CD1c-positive myeloid dendritic cell (primary cell): ENCODE data around the gene IPO4.
A peak's percentile ranks its signal among the peaks of the same experiment; 100 is the strongest.

Source experiments
- DNase-seq: peaks from one replicate; pipeline ENCODE4 v3.0.0-alpha.2; 2016; ENCODE audit errors: extremely low spot score

The IPO4 gene

DNA sequence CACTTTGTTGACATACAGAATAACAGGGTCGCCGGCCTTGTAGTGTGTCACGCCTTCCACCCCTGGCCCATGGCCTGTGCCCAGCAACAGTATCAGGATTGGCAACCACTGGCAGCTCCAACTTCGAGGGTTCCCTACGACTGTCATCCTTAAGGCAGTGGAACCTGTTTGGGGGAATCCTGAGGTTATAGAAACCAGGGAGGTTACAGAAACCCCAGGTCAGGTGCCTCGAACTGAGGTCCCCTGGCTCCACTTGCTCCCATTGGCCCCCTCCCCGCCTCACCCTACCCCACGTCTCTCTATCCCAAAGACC is 6.2 kb upstream of the IPO4 start:
- no peak for DNase-seq

GRCh38 chr14:24194186-24194872 is 5.7 kb upstream of the IPO4 start:
- peak; percentile 42 for DNase-seq

DNA sequence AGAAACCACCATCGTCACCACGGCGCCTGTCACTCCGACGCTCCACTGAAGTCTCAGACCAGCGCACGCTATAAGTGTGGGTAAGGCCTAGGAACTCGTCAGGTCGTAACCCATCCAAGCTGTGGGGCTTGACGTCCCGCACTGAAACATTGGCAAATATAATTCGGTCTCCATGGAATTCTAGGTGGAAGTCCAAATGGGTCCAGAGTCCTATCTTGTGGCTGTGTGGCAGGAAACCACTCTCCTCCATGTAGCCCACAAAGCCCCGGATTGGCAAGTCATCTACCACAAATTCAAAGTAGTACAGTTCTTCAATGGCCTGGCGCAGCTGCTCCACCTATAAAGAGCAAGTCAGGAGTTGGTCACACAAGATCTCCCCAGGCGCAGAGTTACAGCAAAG is 4.3 kb upstream of the IPO4 start:
- no peak for DNase-seq

DNA sequence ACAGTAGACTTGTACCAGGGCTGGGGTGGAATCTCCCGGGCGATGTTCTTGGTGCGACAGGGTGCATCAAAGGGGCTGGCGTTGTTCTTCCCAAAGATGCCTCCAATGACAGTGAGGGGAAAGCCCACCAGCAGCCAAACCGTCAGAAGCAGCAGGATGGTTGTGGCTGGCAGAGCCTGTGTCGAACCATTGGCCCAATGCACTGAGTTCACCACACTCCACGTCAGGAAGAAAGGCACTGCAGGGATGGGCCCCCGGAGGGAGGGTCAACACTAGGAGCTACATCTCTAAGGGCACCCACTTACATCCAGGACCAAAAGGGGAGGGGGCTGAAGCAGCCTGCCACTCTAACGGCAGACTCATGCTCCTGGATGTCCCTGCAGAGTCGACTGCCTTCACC is 1.8 kb upstream of the IPO4 start:
- no peak for DNase-seq

GRCh38 chr14:24189460-24189859 is 844 bp upstream of the IPO4 start:
- DNase-seq, result no peak

DNA sequence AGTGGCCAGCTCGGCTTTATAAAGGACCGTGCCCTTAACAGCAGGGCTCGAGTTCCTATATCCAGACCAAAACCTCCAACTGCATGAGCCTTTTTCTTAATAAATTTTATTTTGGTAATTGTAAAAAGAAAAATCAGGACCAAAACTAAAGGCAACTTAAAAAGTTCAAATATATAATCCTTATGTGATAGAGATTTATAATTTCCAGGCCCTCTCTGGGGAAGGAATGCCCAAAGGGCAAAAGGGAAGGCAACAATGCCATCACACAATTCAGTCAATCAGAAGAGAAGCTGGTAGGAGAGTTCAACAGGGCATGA is 401 bp upstream of the IPO4 start:
- DNase-seq, result no peak

DNA sequence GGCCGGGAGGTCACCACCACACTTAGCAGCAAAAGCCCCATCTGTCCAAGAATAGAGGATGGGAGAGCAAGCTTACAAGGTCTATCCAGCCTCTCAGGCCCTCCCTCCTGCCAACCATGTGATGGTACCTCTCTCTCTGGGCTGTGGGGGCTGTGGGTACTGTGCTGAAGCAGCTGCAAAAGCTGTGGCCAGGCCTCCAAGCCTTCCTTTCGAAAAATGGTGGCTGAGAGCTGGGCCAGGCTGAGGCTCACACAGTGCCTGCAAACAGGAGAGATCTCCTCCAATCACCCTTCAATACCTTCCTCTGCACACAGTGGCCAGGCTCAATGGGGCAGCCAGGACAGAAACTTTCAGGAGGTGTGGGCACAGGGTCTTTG is 1.1 kb downstream of the IPO4 start:
- DNase-seq, result no peak

- DNase-seq, result no peak
Measured at GRCh38 chr14:24186831-24187538, 1.6 kb downstream of the IPO4 start.

DNA sequence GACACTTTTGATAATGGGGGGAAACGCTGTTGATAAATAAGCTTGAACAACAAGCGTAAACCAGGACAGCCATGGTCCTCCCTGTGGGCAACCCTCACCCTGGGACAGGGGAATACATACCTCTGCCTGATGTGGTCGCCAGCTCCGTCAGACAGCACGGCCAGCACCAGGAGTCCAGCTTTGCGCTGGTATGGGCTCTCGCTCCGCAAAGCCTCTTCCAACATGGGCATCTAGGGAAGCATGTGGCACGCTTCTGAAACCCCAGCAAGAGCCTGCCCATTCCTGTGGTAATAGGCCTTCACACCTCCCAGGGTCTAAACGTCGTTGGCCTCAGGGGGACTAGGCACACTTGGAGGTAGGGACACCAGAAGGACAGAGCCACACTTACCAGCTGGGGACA is 2.9 kb downstream of the IPO4 start:
- no peak for DNase-seq

- DNase-seq, result no peak
Measured at GRCh38 chr14:24185026-24185425, 3.6 kb downstream of the IPO4 start.

GRCh38 chr14:24184104-24184970 is 4.3 kb downstream of the IPO4 start:
- DNase-seq, result no peak

GRCh38 chr14:24183014-24183481 is 5.6 kb downstream of the IPO4 start:
- DNase-seq, result no peak

DNA sequence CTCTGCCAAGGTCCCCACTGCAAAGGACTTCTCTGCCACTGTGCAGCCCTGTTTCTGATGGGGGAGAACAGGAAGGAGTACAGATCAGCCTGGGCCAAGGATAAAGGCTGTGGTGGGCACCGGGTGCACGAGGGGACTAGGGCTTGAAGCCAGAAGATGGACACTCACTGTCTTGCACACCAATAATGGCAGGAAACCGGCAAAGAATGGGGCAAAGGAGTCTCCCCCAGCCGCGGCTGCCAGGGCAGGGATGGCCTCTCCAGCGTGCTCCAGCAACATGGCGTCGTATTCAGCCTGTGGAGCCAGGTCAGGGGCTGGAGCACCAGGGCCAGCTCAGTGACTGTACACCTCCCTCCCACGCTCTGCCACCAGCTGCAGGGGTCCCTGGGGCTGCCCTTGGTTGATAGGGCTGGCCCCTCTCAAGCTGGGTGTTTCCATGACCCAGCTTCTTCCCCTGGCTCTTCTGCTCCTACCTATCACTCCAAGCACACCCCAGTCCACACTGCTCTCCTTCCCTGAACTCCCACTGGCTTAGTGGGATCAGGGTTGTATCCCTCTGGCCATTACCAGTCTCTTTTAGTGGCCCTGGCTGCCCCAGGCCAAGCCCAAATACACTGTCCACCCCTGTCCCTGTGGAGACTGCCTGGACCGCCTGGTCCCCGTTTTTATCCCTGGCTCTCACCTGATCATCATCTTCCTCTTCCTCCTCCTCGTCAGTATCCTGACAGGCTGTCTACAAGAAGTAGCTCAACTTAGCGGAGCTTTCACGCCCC is 6.3 kb downstream of the IPO4 start:
- no peak for DNase-seq

DNA sequence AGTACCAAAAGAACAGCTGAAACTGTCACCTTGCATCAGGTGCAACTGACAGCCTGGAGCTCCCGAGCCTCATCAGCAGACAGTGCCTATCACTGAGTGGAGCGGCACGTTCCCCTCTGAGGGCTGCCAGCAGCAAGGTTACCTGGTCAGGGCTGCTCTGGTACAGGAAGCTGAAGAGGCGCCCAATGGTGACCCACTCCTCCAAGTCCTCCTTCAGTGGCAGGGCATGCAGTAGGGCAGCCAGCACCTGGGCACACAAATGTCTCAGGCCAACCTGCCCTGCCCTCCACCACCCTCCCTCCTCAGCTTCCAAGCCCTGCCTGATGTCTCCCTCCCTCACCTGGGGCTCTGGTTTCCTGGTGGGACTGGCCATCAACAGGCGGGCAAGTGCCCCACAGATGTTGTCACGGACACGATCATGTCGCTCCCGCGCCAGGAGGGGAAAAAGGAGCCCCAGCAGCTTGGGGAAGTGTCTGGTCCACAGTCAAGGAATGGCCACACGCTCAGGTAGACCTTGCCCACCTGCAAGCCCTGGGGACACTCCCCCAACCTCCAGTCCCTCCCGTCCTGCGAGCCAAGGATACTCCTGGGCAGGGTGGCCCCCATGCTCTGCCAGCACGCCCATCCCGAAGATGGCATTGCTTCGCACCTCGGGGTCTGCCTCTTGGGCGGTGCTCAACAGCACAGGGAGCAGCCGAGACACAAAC is 7.1 kb downstream of the IPO4 start:
- no peak for DNase-seq

DNA sequence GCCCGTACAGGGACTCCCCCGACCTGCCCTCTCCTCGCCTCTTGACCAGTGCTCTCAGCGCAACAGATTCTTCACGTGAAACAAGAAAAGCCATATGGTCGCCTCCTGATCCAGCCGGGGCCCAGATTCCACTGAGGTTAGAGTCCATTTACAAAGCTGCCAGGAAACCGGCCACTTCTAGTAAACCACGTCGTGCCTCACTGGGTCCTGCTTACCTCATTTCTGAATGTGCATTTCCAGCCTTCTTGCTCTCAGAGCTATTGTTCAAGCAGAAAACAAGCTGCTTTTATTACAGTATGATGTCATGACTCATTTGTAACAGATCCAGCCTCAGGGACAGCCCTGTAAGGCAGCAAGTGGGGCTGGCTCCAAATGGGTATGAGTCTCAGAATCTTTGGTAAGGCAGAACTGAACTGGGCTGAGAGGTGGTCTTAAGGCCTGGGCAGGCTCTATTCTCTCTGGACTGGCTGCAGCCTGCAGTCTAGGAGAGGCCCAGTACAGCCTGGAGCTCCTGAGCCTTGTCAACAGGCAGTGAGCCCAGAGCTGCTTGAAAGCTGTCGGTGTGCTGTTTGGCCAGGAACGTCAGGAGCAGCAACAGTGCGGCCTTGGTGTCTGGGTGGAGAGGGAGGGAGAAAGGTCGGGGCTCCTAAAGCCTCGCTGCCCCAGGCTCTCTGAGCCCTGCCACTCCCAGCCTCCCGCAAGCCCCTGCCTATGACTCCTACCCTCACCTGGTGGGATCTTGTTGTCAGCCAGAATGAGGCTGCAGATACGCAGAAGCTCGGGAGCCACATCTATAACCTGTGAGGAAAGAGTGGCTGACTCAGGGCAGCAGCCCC is 8.4 kb downstream of the IPO4 start:
- no peak for DNase-seq

DNA sequence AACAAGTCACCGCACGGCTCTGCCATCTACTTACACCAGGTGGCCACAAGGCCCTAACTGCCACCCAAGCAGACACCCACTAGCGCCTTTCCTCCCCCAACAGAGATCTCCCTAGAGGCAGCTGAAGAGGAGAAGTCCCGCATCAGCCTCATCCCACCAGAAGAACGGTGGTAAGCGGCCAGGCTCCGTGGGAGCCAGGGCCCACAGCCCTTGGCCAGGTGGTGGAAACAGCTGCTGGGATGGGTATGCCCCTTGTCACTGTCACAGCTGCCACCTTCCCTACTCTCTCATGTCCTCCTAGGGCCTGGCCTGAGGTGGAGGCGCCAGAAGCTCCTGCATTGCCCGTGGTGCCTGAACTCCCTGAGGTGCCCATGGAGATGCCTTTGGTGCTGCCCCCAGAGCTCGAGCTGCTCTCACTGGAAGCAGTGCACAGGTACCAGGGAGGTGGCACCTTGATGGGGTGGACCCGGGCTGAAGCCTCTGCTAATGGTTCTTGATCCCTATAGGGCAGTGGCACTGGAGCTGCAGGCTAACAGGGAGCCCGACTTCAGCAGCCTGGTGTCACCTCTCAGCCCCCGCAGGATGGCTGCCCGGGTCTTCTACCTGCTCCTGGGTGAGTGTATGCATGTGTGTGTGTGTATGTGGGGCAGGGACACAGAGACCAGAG is 9.2 kb downstream of the IPO4 start:
- no peak for DNase-seq

GRCh38 chr14:24178399-24179178 is 10.0 kb downstream of the IPO4 start:
- DNase-seq, result no peak

GRCh38 chr14:24177891-24178290 is 10.7 kb downstream of the IPO4 start:
- no peak for DNase-seq
